Measurements from ENCODE around the gene IRF2. TPM values are rescaled to one million over a fixed set of nuclear protein-coding genes. Genes with fewer than 3 reads are reported as not detected.
A peak's percentile ranks its signal among the peaks of the same experiment; 100 is the strongest.

IRF2 gene
- polyA plus RNA-seq, 1 donor (not counting 4 experiments of a cell fraction or from before 2014, with no cell fraction given): 23.8 TPM

GRCh38 chr4:184475096-184475461 is 729 bp upstream of the IRF2 start:
- H2AFZ ChIP-seq (ENCODE audit: control insufficient read depth, low read length): peak overlapping the region; percentile 90
- H3K27ac ChIP-seq (ENCODE audit: control insufficient read depth, insufficient read depth, low read length): peak overlapping the region; percentile 92
- FAIRE-seq: no peak
- dilution Hi-C loops (cut with MboI; ENCODE audit: extremely low pct_ligation_motif_present, low sequenced_read_pairs): no loop called here
- peaks cover 17% of the 10 kb centered on the region for H3K4me1 ChIP-seq (ENCODE audit: control insufficient read depth, extremely low read depth, insufficient read depth, low read length)
- H3K9ac ChIP-seq (ENCODE audit: control insufficient read depth, extremely low read depth, insufficient read depth, low read length): peak overlapping the region; percentile 94
- no peak for TF ChIP-seq EZH2 (IDR thresholded peaks at IDR 0.05; ENCODE audit: low read length)
- no peak for TF ChIP-seq CTCF (optimal IDR thresholded peaks at IDR 0.05 in 1 of 3, IDR thresholded peaks at IDR 0.05 in 1 of 3, conservative IDR thresholded peaks at IDR 0.05 in 1 of 3; ENCODE audit: extremely low read depth in 1 of 3, insufficient read depth in 2 of 3, low read length in 3 of 3)
- H3K9me1 ChIP-seq (ENCODE audit: control insufficient read depth, extremely low read depth, insufficient read depth, low read length): no peaks in the 10 kb centered on the region
- peaks cover 49% of the 10 kb centered on the region for H3K79me2 ChIP-seq (ENCODE audit: control insufficient read depth, insufficient read depth, low read length)
- peak overlapping the region; percentile 92 for H3K4me2 ChIP-seq (ENCODE audit: control insufficient read depth, extremely low read depth, insufficient read depth, low read depth, low read length)
- no peaks in the 10 kb centered on the region for H3K9me3 ChIP-seq (ENCODE audit: control insufficient read depth, low read depth, low read length)
- peaks cover 0 to 5% of the 10 kb centered on the region in 2 experiments for H3K36me3 ChIP-seq (ENCODE audit: control insufficient read depth in 2 of 2, extremely low read depth in 1 of 2, insufficient read depth in 2 of 2, low read length in 2 of 2)
- no peaks in the 10 kb centered on the region for H4K20me1 ChIP-seq (ENCODE audit: control insufficient read depth, extremely low read depth, insufficient read depth, low read length)
- peak overlapping the region; percentile 93 to 94 (median 94) for H3K4me3 ChIP-seq (ENCODE audit: control insufficient read depth in 2 of 3, extremely low read depth in 1 of 3, insufficient read depth in 2 of 3, low read depth in 1 of 3, low read length in 3 of 3)
- DNase-seq (ENCODE audit: low read depth, low spot score): no peak
- H3K27me3 ChIP-seq (ENCODE audit: control insufficient read depth, extremely low read depth, insufficient read depth, low read length): no peaks in the 10 kb centered on the region

DNA sequence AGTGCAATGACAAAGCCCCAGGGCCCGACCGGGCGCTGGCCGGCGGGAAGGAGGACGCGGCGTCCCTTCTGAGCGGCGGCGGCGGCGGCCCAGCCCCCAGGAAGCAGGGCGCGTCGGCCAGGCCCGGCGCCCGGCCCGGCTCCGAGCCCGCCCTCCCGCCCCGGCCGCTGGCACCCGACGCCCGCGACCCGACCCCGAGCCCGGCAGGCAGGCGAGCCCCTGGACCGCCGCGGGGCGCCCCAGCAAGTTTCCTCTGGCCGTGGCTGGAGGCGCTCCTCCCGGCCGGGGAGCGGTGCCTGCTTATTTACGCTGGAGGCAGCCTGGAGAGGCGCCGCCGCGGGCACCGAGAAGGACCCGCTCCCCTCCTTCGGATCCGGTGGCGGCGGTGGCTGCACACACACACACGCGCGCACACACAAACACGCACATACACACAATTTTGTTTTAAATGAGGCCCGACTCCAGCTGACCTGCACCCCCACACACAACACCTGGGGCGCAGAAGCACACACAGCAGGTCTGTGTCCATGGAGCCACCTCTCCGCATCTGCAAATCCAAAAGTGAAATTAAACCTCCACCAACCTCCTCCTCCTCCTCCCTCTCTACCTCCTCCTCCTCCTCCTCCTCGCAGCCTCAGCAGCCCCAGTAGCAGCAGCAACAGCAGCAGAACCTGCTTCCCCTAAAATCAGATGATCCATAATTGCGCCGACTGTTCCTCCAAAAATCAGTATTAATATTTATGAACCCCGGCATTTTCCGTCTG is 669 bp downstream of the IRF2 start:
- TF ChIP-seq CTCF (optimal IDR thresholded peaks at IDR 0.05 in 1 of 3, IDR thresholded peaks at IDR 0.05 in 1 of 3, conservative IDR thresholded peaks at IDR 0.05 in 1 of 3; ENCODE audit: extremely low read depth in 1 of 3, insufficient read depth in 2 of 3, low read length in 3 of 3) (no peak), EZH2 (IDR thresholded peaks at IDR 0.05; ENCODE audit: low read length) (no peak)
- H3K9ac ChIP-seq (ENCODE audit: control insufficient read depth, extremely low read depth, insufficient read depth, low read length): peak overlapping the region; percentile 97
- dilution Hi-C loops (cut with MboI; ENCODE audit: extremely low pct_ligation_motif_present, low sequenced_read_pairs): no loop called here
- peaks cover 60% of the 10 kb centered on the region for H3K79me2 ChIP-seq (ENCODE audit: control insufficient read depth, insufficient read depth, low read length)
- peak overlapping the region; percentile 93 to 100 (median 97) for H3K4me3 ChIP-seq (ENCODE audit: control insufficient read depth in 2 of 3, extremely low read depth in 1 of 3, insufficient read depth in 2 of 3, low read depth in 1 of 3, low read length in 3 of 3)
- H2AFZ ChIP-seq (ENCODE audit: control insufficient read depth, low read length): peak overlapping the region; percentile 77
- H3K36me3 ChIP-seq (ENCODE audit: control insufficient read depth in 2 of 2, extremely low read depth in 1 of 2, insufficient read depth in 2 of 2, low read length in 2 of 2): peaks cover 0 to 5% of the 10 kb centered on the region in 2 experiments
- FAIRE-seq (no peak), DNase-seq (ENCODE audit: low read depth, low spot score) (no peak)
- no peaks in the 10 kb centered on the region for H3K9me3 ChIP-seq (ENCODE audit: control insufficient read depth, low read depth, low read length)
- no peaks in the 10 kb centered on the region for H3K9me1 ChIP-seq (ENCODE audit: control insufficient read depth, extremely low read depth, insufficient read depth, low read length)
- peak overlapping the region; percentile 86 for H3K4me2 ChIP-seq (ENCODE audit: control insufficient read depth, extremely low read depth, insufficient read depth, low read depth, low read length)
- no peaks in the 10 kb centered on the region for H4K20me1 ChIP-seq (ENCODE audit: control insufficient read depth, extremely low read depth, insufficient read depth, low read length)
- peak overlapping the region; percentile 98 for H3K27ac ChIP-seq (ENCODE audit: control insufficient read depth, insufficient read depth, low read length)
- no peaks in the 10 kb centered on the region for H3K27me3 ChIP-seq (ENCODE audit: control insufficient read depth, extremely low read depth, insufficient read depth, low read length)
- peaks cover 17% of the 10 kb centered on the region for H3K4me1 ChIP-seq (ENCODE audit: control insufficient read depth, extremely low read depth, insufficient read depth, low read length)
